ENCODE data around the gene BUB3. TPM values are rescaled to one million over a fixed set of nuclear protein-coding genes. Genes with fewer than 3 reads are reported as not detected.
A peak's percentile ranks its signal among the peaks of the same experiment; 100 is the strongest.

The BUB3 gene
- total RNA-seq, 2 donors from 2014 or later: 64.2 to 77.9 TPM

GRCh38 chr10:123149162-123149567 is 5.0 kb upstream of the BUB3 start:
- no peaks in the 10 kb centered on the region for H3K9me3 ChIP-seq
- H3K27me3 ChIP-seq (replicated peaks; ENCODE audit: insufficient read depth): peaks cover 63% of the 10 kb centered on the region
- no peak overlapping the region for H3K27ac ChIP-seq
- H3K36me3 ChIP-seq: no peaks in the 10 kb centered on the region
- no peak for TF ChIP-seq CTCF (IDR thresholded peaks at IDR 0.05)
- H3K4me1 ChIP-seq (ENCODE audit: control insufficient read depth in 1 of 2, low read depth in 2 of 2): peaks cover 9 to 52% of the 10 kb centered on the region in 2 donors
- no peak for ATAC-seq (ENCODE audit: insufficient number of reproducible peaks, low FRiP score, low read depth)
- H3K4me3 ChIP-seq: peak overlapping the region; percentile 65
- no peak for DNase-seq (ENCODE audit: low spot score)

DNA sequence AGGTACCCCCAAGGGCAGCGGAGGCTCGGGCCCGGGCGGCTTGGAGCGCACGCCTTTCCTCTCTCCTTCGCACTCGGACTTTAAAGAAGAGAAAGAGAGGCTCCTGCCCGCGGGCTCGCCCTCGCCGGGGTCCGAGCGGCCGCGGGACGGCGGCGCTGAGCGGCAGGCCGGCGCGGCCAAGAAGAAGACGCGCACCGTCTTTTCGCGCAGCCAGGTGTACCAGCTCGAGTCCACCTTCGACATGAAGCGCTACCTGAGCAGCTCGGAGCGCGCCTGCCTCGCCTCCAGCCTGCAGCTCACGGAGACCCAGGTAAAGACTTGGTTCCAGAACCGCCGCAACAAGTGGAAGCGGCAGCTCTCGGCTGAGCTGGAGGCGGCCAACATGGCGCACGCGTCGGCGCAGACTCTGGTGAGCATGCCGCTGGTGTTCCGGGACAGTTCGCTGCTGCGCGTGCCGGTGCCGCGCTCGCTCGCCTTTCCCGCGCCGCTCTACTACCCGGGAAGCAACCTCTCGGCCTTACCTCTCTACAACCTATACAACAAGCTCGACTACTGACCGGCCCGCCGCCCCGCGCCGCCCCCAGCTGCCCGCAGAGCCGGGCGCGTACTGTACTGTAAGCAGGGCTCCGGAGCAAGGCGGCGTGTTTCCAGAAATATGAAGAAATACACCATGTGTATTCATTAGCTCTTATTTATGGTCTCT is 4.5 kb upstream of the BUB3 start:
- H3K36me3 ChIP-seq: no peaks in the 10 kb centered on the region
- peak overlapping the region; percentile 65 for H3K4me3 ChIP-seq
- H3K4me1 ChIP-seq (ENCODE audit: control insufficient read depth in 1 of 2, low read depth in 2 of 2): peaks cover 9 to 52% of the 10 kb centered on the region in 2 donors
- no peak for ATAC-seq (ENCODE audit: insufficient number of reproducible peaks, low FRiP score, low read depth)
- H3K27ac ChIP-seq: no peak overlapping the region
- DNase-seq (ENCODE audit: low spot score): no peak
- TF ChIP-seq CTCF (IDR thresholded peaks at IDR 0.05): no peak
- no peaks in the 10 kb centered on the region for H3K9me3 ChIP-seq
- peaks cover 58% of the 10 kb centered on the region for H3K27me3 ChIP-seq (replicated peaks; ENCODE audit: insufficient read depth)

GRCh38 chr10:123150271-123150985 is 3.8 kb upstream of the BUB3 start:
- DNase-seq (ENCODE audit: low spot score): no peak
- H3K4me3 ChIP-seq: peak overlapping the region; percentile 65
- ATAC-seq (ENCODE audit: insufficient number of reproducible peaks, low FRiP score, low read depth): no peak
- H3K36me3 ChIP-seq: no peaks in the 10 kb centered on the region
- no peak for TF ChIP-seq CTCF (IDR thresholded peaks at IDR 0.05)
- peak overlapping the region in 1 of 2 donors; percentile 25 for H3K27ac ChIP-seq
- no peaks in the 10 kb centered on the region for H3K9me3 ChIP-seq
- peaks cover 53% of the 10 kb centered on the region for H3K27me3 ChIP-seq (replicated peaks; ENCODE audit: insufficient read depth)
- peaks cover 14 to 54% of the 10 kb centered on the region in 2 donors for H3K4me1 ChIP-seq (ENCODE audit: control insufficient read depth in 1 of 2, low read depth in 2 of 2)

GRCh38 chr10:123150986-123151736 is 3.0 kb upstream of the BUB3 start:
- H3K4me1 ChIP-seq (ENCODE audit: control insufficient read depth in 1 of 2, low read depth in 2 of 2): peaks cover 18 to 54% of the 10 kb centered on the region in 2 donors
- peak overlapping the region; percentile 49 for H3K4me3 ChIP-seq
- no peak for TF ChIP-seq CTCF (IDR thresholded peaks at IDR 0.05)
- DNase-seq (ENCODE audit: low spot score): no peak
- ATAC-seq (ENCODE audit: insufficient number of reproducible peaks, low FRiP score, low read depth): no peak
- H3K27me3 ChIP-seq (replicated peaks; ENCODE audit: insufficient read depth): peaks cover 45% of the 10 kb centered on the region
- H3K36me3 ChIP-seq: no peaks in the 10 kb centered on the region
- H3K27ac ChIP-seq: peak overlapping the region in 1 of 2 donors; percentile 25
- H3K9me3 ChIP-seq: no peaks in the 10 kb centered on the region

DNA sequence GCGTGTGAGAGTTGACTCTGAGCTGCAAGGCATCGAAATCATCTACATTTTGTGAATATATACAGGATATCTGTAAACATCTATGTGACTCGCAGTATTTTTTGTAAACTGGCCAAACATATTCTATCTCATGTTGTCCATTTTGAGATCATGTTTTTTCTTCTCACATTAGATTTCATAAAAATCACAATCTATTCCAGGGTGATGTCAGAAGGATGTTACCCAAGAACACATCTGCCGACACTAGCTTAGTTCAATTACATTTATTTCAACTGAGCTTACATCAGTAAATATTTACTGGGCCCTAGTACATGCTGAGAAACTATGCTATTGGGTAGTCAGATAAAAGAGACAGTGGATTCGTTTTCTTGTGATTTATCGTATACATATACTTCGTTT is 2.5 kb upstream of the BUB3 start:
- H3K4me1 ChIP-seq (ENCODE audit: control insufficient read depth in 1 of 2, low read depth in 2 of 2): peaks cover 18 to 54% of the 10 kb centered on the region in 2 donors
- no peak overlapping the region for H3K4me3 ChIP-seq
- no peak for TF ChIP-seq CTCF (IDR thresholded peaks at IDR 0.05)
- H3K27me3 ChIP-seq (replicated peaks; ENCODE audit: insufficient read depth): peaks cover 40% of the 10 kb centered on the region
- no peak for DNase-seq (ENCODE audit: low spot score)
- no peaks in the 10 kb centered on the region for H3K36me3 ChIP-seq
- no peak for ATAC-seq (ENCODE audit: insufficient number of reproducible peaks, low FRiP score, low read depth)
- H3K9me3 ChIP-seq: no peaks in the 10 kb centered on the region
- H3K27ac ChIP-seq: no peak overlapping the region

Data from thoracic aorta (tissue), 2 donors.